Neural cell (in vitro differentiated cells): ENCODE data around the gene SAP30BP. TPM values are rescaled to one million over a fixed set of nuclear protein-coding genes. Genes with fewer than 3 reads are reported as not detected.

Experiments used
- H2AFZ ChIP-seq: fragments of 200-600, 300-800 bp; sonication (generic), shearing (Covaris generic); 2 replicates; pipeline ENCODE4 v1.6.0; 2014; ENCODE audit warnings: low read depth, mild to moderate bottlenecking, antibody characterized with exemption, low read length, moderate library complexity
- H3F3A ChIP-seq: fragments of 200-600 bp; shearing (Covaris generic); 2 replicates; pipeline ENCODE4 v1.6.1; 2016; ENCODE audit warnings: mild to moderate bottlenecking, moderate library complexity, mixed read lengths, antibody characterized with exemption, low read length; ENCODE audit not compliant: insufficient read depth, poor library complexity, severe bottlenecking
- H3K27ac ChIP-seq: fragments of 200-600, 300-800 bp; sonication (generic), shearing (Covaris generic); 2 replicates; pipeline ENCODE4 v1.5.1; 2014; ENCODE audit warnings: mild to moderate bottlenecking, low read length, moderate library complexity
- H3K27me3 ChIP-seq: fragments of 300-800, 200-600 bp; sonication (generic), shearing (Covaris generic); 2 replicates; pipeline ENCODE4 v1.6.0; 2014; ENCODE audit warnings: mild to moderate bottlenecking, low read depth, low read length, moderate library complexity; ENCODE audit not compliant: insufficient read depth
- H3K36me3 ChIP-seq: fragments of 300-800, 200-600 bp; sonication (generic), shearing (Covaris generic); 2 replicates; pipeline ENCODE4 v1.5.1; 2014; ENCODE audit warnings: mild to moderate bottlenecking, antibody characterized with exemption, low read length, moderate library complexity; ENCODE audit not compliant: insufficient read depth
- H3K4me2 ChIP-seq: fragments of 300-800, 200-600 bp; sonication (generic), shearing (Covaris generic); 2 replicates; pipeline ENCODE4 v1.6.0; 2014; ENCODE audit warnings: mild to moderate bottlenecking, low read length
- H3K4me3 ChIP-seq: fragments of 300-800, 200-600 bp; sonication (generic), shearing (Covaris generic); 2 replicates; pipeline ENCODE4 v1.5.1; 2014; ENCODE audit warnings: mild to moderate bottlenecking, low read length, moderate library complexity
- H3K79me2 ChIP-seq: fragments of 200-600 bp; shearing (Covaris generic); replicated peaks from 2 replicates; pipeline ENCODE4 v1.6.0; 2014; ENCODE audit warnings: mild to moderate bottlenecking, low read length, moderate library complexity; ENCODE audit not compliant: insufficient read depth
- H3K9ac ChIP-seq: fragments of 300-800, 200-600 bp; sonication (generic), shearing (Covaris generic); 2 replicates; pipeline ENCODE4 v1.6.1; 2016; ENCODE audit warnings: mild to moderate bottlenecking, low read length, mixed read lengths
- H3K9me2 ChIP-seq: fragments of 200-600 bp; shearing (Covaris generic); 2 replicates; pipeline ENCODE4 v1.6.1; 2016; ENCODE audit warnings: mild to moderate bottlenecking, low read length, mixed read lengths; ENCODE audit not compliant: insufficient read depth
- H3K9me3 ChIP-seq: fragments of 200-600, 300-800 bp; sonication (generic), shearing (Covaris generic); 2 replicates; pipeline ENCODE4 v1.6.1; 2016; ENCODE audit warnings: mild to moderate bottlenecking, mixed run types, low read length, moderate library complexity, mixed read lengths
- H4K20me1 ChIP-seq: fragments of 200-600 bp; shearing (Covaris generic); 2 replicates; pipeline ENCODE4 v1.6.1; 2016; ENCODE audit warnings: mild to moderate bottlenecking, mixed run types; ENCODE audit not compliant: insufficient read depth
- CTCF ChIP-seq: fragments of 450-650 bp; IDR thresholded peaks from 2 replicates; pipeline ENCODE4 v1.5.1; 2014; ENCODE audit warnings: antibody characterized with exemption, mild to moderate bottlenecking, moderate library complexity; ENCODE audit not compliant: poor library complexity, severe bottlenecking
- EP300 ChIP-seq: fragments of 450-650 bp; conservative IDR thresholded peaks from 2 replicates; pipeline ENCODE4 v1.6.1; 2014; ENCODE audit warnings: antibody characterized with exemption, mild to moderate bottlenecking, moderate library complexity; ENCODE audit not compliant: poor library complexity, severe bottlenecking
- EZH2 ChIP-seq: fragments of 200-600, 300-800 bp; shearing (Covaris generic), sonication (generic); IDR thresholded peaks from 2 replicates; pipeline ENCODE4 v1.6.1; 2014; ENCODE audit warnings: antibody characterized with exemption, low read length, borderline replicate concordance, mild to moderate bottlenecking; ENCODE audit not compliant: insufficient read depth, poor library complexity, severe bottlenecking
- MXI1 ChIP-seq: fragments of 450-650 bp; conservative IDR thresholded peaks from 2 replicates; pipeline ENCODE4 v1.6.1; 2014; ENCODE audit warnings: antibody characterized with exemption, mild to moderate bottlenecking; ENCODE audit not compliant: poor library complexity, severe bottlenecking
- POLR2AphosphoS5 ChIP-seq: IDR thresholded peaks from 2 replicates; pipeline ENCODE4 v1.6.1; 2012
- RAD21 ChIP-seq: fragments of 450-650 bp; conservative IDR thresholded peaks from 2 replicates; pipeline ENCODE4 v1.6.1; 2014; ENCODE audit warnings: antibody characterized with exemption, mild to moderate bottlenecking, moderate library complexity
- SMC3 ChIP-seq: fragments of 450-650 bp; conservative IDR thresholded peaks from 2 replicates; pipeline ENCODE4 v1.6.1; 2014; ENCODE audit warnings: antibody characterized with exemption, mild to moderate bottlenecking, moderate library complexity; ENCODE audit not compliant: poor library complexity
- TAF1 ChIP-seq: IDR thresholded peaks from 2 replicates; pipeline ENCODE4 v1.6.1; 2012; ENCODE audit warnings: low read depth
- polyA plus RNA-seq: library from polyadenylated mRNA; depleted of rRNA; stranded (reverse); fragments of >200 nt; gene quantifications from 2 replicates; pipeline ENCODE4 v1.2.3, GENCODE V29; 2014
- TF ChIP-seq, protein P1 (sequence below): IDR thresholded peaks from 2 replicates; pipeline ENCODE4 v1.6.1; 2012; ENCODE audit warnings: borderline replicate concordance

SAP30BP gene
- polyA plus RNA-seq, 1 donor from 2014 or later = 156 TPM

DNA sequence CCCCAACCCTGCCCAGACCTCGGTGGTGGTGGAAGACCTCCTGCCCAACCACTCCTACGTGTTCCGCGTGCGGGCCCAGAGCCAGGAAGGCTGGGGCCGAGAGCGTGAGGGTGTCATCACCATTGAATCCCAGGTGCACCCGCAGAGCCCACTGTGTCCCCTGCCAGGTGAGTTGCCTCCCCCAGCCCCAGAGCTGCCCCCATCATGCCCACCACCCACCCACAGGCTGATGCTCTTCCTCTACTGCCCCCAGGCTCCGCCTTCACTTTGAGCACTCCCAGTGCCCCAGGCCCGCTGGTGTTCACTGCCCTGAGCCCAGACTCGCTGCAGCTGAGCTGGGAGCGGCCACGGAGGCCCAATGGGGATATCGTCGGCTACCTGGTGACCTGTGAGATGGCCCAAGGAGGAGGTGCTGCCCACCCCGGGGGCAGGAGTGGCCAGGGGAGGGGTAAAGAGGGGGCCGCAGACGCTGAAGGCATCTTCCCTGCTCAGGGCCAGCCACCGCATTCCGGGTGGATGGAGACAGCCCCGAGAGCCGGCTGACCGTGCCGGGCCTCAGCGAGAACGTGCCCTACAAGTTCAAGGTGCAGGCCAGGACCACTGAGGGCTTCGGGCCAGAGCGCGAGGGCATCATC lies 89.4 kb downstream of the SAP30BP start:
- H3K79me2 ChIP-seq = no peaks in the 10 kb centered on the region
- H3K27me3 ChIP-seq = no peaks in the 10 kb centered on the region
- H3K9me2 ChIP-seq = no peaks in the 10 kb centered on the region
- H3K9ac ChIP-seq = no peak overlapping the region
- H3F3A ChIP-seq = no peaks in the 10 kb centered on the region
- no peak overlapping the region for H2AFZ ChIP-seq
- H3K4me3 ChIP-seq = no peak overlapping the region
- no peaks in the 10 kb centered on the region for H3K9me3 ChIP-seq
- H3K4me2 ChIP-seq = no peak overlapping the region
- no peak overlapping the region for H3K27ac ChIP-seq
- no peaks in the 10 kb centered on the region for H4K20me1 ChIP-seq
- no peak for TF ChIP-seq TAF1
- TF ChIP-seq SMC3 = no peak
- TF ChIP-seq EP300 = no peak
- no peak for TF ChIP-seq EZH2
- TF ChIP-seq CTCF = no peak
- TF ChIP-seq, protein P1, sequence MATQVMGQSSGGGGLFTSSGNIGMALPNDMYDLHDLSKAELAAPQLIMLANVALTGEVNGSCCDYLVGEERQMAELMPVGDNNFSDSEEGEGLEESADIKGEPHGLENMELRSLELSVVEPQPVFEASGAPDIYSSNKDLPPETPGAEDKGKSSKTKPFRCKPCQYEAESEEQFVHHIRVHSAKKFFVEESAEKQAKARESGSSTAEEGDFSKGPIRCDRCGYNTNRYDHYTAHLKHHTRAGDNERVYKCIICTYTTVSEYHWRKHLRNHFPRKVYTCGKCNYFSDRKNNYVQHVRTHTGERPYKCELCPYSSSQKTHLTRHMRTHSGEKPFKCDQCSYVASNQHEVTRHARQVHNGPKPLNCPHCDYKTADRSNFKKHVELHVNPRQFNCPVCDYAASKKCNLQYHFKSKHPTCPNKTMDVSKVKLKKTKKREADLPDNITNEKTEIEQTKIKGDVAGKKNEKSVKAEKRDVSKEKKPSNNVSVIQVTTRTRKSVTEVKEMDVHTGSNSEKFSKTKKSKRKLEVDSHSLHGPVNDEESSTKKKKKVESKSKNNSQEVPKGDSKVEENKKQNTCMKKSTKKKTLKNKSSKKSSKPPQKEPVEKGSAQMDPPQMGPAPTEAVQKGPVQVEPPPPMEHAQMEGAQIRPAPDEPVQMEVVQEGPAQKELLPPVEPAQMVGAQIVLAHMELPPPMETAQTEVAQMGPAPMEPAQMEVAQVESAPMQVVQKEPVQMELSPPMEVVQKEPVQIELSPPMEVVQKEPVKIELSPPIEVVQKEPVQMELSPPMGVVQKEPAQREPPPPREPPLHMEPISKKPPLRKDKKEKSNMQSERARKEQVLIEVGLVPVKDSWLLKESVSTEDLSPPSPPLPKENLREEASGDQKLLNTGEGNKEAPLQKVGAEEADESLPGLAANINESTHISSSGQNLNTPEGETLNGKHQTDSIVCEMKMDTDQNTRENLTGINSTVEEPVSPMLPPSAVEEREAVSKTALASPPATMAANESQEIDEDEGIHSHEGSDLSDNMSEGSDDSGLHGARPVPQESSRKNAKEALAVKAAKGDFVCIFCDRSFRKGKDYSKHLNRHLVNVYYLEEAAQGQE = no peak
- no peak for TF ChIP-seq MXI1
- no peak for TF ChIP-seq POLR2AphosphoS5
- H3K36me3 ChIP-seq = no peaks in the 10 kb centered on the region

GRCh38 chr17:75757086-75757681 lies 90.0 kb downstream of the SAP30BP start:
- no peaks in the 10 kb centered on the region for H3K79me2 ChIP-seq
- TF ChIP-seq TAF1 (no peak), CTCF (no peak), EZH2 (no peak), MXI1 (no peak), POLR2AphosphoS5 (no peak), EP300 (no peak), SMC3 (no peak), RAD21 (no peak)
- TF ChIP-seq, protein P1 = no peak
- H3K27ac ChIP-seq = no peak overlapping the region
- no peak overlapping the region for H3K9ac ChIP-seq
- H3K9me3 ChIP-seq = no peaks in the 10 kb centered on the region
- H2AFZ ChIP-seq = no peak overlapping the region
- no peak overlapping the region for H3K4me2 ChIP-seq
- H3K9me2 ChIP-seq = no peaks in the 10 kb centered on the region
- no peaks in the 10 kb centered on the region for H3K27me3 ChIP-seq
- no peaks in the 10 kb centered on the region for H4K20me1 ChIP-seq
- no peak overlapping the region for H3K4me3 ChIP-seq
- no peaks in the 10 kb centered on the region for H3F3A ChIP-seq
- H3K36me3 ChIP-seq = no peaks in the 10 kb centered on the region
